A673 (cell line): ENCODE measurements around the gene TSSK2. TPM values are rescaled to one million over a fixed set of nuclear protein-coding genes. Genes with fewer than 3 reads are reported as not detected.

Experiments used
- BruUV-seq: library from RNA; stranded (reverse); fragments of 400-500 nt; replicated peaks from 2 replicates; lab custom pipeline; 2021; lab: Mats Ljungman, UMichigan
- CTCF ChIA-PET: fragments of 300-600 bp; sonication (Branson Sonifier 250); formaldehyde crosslinking; loops from one replicate; lab custom pipeline; 2022; ENCODE audit warnings: antibody characterized with exemption; lab: Charles Lee
- POLR2A ChIA-PET: fragments of 300-600 bp; sonication (Branson Sonifier 250); formaldehyde crosslinking; loops from one replicate; lab custom pipeline; 2022; ENCODE audit warnings: antibody characterized with exemption; ENCODE audit not compliant: low non-redundant PET; lab: Charles Lee
- DNase-seq: peaks from one replicate; pipeline ENCODE4 v3.0.0-alpha.2; 2015; ENCODE audit warnings: low spot score
- H3K27ac ChIP-seq: fragments of 200-600 bp; sonication (generic); 2 replicates; pipeline ENCODE4 v1.5.1; 2016; ENCODE audit warnings: mixed run types, low read depth, mild to moderate bottlenecking, mixed read lengths, antibody characterized with exemption, low read length; ENCODE audit not compliant: poor library complexity, severe bottlenecking
- H3K27me3 ChIP-seq: fragments of 200-600 bp; sonication (generic); replicated peaks from 2 replicates; pipeline ENCODE4 v1.6.1; 2017; ENCODE audit warnings: mixed run types, low read depth, mild to moderate bottlenecking, mixed read lengths, antibody characterized with exemption, low read length; ENCODE audit not compliant: insufficient read depth, poor library complexity
- H3K36me3 ChIP-seq: fragments of 200-600 bp; sonication (generic); 2 replicates; pipeline ENCODE4 v1.6.1; 2016; ENCODE audit warnings: mixed run types, mild to moderate bottlenecking, mixed read lengths, antibody characterized with exemption, low read length; ENCODE audit not compliant: insufficient read depth, poor library complexity, severe bottlenecking
- H3K4me1 ChIP-seq: fragments of 200-600 bp; sonication (generic); 2 replicates; pipeline ENCODE4 v1.6.1; 2017; ENCODE audit warnings: mixed run types, mild to moderate bottlenecking, mixed read lengths, antibody characterized with exemption, low read length; ENCODE audit not compliant: insufficient read depth, poor library complexity, severe bottlenecking
- H3K4me3 ChIP-seq: fragments of 200-600 bp; sonication (generic); 2 replicates; pipeline ENCODE4 v1.5.1; 2016; ENCODE audit warnings: low read depth, mixed run types, mild to moderate bottlenecking, mixed read lengths, low read length; ENCODE audit not compliant: poor library complexity, severe bottlenecking
- H3K9me3 ChIP-seq: fragments of 200-600 bp; sonication (generic); 2 replicates; pipeline ENCODE4 v1.6.1; 2016; ENCODE audit warnings: mixed run types, low read depth, mild to moderate bottlenecking, mixed read lengths, antibody characterized with exemption, low read length; ENCODE audit not compliant: poor library complexity, severe bottlenecking
- EZH2 ChIP-seq: fragments of 200-600 bp; sonication (generic); IDR thresholded peaks from 2 replicates; pipeline ENCODE4 v1.6.1; 2017; ENCODE audit warnings: borderline replicate concordance, low read depth, mild to moderate bottlenecking, mixed read lengths, antibody characterized with exemption, low read length; ENCODE audit not compliant: poor library complexity, severe bottlenecking
- intact Hi-C: fragments of 100-400 bp; cut with micrococcal nuclease; formaldehyde crosslinking; loops from one replicate; pipeline ENCODE4 v1.10.0; 2022; ENCODE audit not compliant: unreplicated experiment
- total RNA-seq: library from RNA; stranded (reverse); gene quantifications from 2 replicates; pipeline ENCODE4 v1.2.3, GENCODE V29; 2021
- TF ChIP-seq, protein P1 (sequence below): fragments of 300-800, 200-600 bp; sonication (generic); conservative IDR thresholded peaks from 2 replicates; pipeline ENCODE4 v1.5.1; 2017; ENCODE audit warnings: low read depth, mild to moderate bottlenecking, antibody characterized with exemption, low read length, moderate library complexity, mixed read lengths

TSSK2 gene
- total RNA-seq, 1 experiment from 2014 or later, result not detected

DNA sequence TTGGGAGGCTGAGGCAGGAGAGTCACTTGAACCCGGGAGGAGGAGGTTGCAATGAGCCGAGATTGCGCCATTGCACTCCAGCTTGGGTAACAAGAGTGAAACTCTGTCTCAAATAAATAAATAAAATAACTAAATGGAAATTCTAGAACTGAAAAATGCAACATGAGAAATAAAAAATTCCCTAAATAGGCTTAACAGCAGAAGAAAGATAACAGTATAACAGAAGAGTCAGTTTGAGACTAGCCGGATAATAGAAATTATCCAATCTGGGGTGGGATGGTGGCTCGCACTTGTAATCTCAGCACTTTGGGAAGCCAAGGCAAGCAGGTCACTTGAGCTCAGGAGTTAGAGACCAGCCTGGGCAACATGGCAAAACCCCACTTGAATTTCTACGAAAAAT lies 33.3 kb downstream of the TSSK2 start:
- Histone ChIP-seq H3K9me3 (no peaks in the 10 kb centered on the region), H3K27me3 (peaks cover 29% of the 10 kb centered on the region), H3K27ac (no peak overlapping the region), H3K36me3 (no peaks in the 10 kb centered on the region), H3K4me3 (no peak overlapping the region), H3K4me1 (peaks cover under 1% of the 10 kb centered on the region)
- ChIA-PET POLR2A (no interaction called here), CTCF (no interaction called here)
- no peak for DNase-seq
- intact Hi-C loops, result no loop called here
- no peak for TF ChIP-seq EZH2
- no TSS peak for BruUV-seq

DNA sequence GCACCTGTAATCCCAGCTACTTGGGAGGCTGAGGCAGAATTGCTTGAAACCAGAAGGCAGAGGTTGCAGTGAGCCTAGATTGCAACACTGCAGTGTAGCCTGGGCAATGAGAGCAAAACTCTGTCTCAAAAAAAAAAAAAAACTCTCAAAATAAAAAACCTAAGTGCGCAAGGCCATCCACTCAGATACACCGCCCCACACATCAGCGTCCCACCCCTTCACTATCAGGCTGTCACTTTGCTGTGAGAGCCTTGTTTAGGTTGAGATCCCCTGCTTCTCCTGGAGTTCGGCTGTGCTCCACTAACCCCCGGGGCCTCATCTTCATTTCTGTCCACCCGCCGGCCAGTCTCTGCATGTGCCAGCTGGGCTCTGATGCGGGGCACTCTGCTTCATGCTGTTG lies 35.3 kb downstream of the TSSK2 start:
- no peak overlapping the region for H3K4me3 ChIP-seq

DNA sequence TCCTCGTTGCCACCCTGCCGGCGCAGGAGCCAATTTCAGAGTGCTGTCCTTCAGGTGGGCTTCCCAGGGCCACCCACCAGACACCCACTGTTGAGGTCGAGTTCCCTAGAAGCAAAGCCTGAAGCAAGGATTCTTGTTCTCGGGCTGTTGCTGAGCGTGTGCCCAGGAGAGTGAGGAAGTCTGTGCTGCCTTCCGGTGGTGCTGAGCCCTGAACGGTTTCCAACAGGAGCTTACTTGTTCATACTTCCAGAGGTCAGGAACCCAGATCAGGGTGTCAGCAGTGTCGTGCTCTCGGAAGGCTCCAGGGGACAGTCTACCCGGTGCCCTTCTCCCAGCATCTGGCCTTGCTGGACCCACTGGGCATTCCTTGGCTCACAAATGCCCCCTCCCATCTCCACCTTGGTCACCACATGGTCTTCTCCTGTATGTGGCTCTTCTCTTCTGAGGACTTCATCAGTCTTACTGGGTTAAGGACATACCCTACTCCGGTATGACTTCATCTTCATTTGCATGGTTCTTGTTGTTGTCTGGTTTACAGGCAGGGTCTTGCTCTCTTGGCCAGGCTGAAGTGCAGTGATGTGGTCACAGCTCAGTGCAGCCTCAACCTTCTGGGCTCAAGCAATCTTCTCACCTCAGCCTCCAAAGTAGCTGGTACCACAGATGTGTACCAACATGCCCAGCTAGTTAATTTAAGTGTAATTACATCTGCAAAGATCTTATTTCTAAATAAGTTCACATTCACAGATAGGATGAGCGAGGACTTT lies 36.2 kb downstream of the TSSK2 start:
- Histone ChIP-seq H3K9me3 (no peaks in the 10 kb centered on the region), H3K27me3 (peaks cover 34% of the 10 kb centered on the region), H3K27ac (no peak overlapping the region), H3K36me3 (no peaks in the 10 kb centered on the region), H3K4me3 (no peak overlapping the region), H3K4me1 (peaks cover 2% of the 10 kb centered on the region)
- DNase-seq, result no peak
- intact Hi-C loops, result no loop called here
- no peak for TF ChIP-seq EZH2
- TF ChIP-seq, protein P1, sequence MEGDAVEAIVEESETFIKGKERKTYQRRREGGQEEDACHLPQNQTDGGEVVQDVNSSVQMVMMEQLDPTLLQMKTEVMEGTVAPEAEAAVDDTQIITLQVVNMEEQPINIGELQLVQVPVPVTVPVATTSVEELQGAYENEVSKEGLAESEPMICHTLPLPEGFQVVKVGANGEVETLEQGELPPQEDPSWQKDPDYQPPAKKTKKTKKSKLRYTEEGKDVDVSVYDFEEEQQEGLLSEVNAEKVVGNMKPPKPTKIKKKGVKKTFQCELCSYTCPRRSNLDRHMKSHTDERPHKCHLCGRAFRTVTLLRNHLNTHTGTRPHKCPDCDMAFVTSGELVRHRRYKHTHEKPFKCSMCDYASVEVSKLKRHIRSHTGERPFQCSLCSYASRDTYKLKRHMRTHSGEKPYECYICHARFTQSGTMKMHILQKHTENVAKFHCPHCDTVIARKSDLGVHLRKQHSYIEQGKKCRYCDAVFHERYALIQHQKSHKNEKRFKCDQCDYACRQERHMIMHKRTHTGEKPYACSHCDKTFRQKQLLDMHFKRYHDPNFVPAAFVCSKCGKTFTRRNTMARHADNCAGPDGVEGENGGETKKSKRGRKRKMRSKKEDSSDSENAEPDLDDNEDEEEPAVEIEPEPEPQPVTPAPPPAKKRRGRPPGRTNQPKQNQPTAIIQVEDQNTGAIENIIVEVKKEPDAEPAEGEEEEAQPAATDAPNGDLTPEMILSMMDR, result no peak
- ChIA-PET POLR2A (no interaction called here), CTCF (no interaction called here)
- no TSS peak for BruUV-seq

More for the DNA sequence above, 35.3 kb downstream of the TSSK2 start:
- ChIA-PET CTCF (no interaction called here), POLR2A (no interaction called here)
- intact Hi-C loops, result no loop called here
- Histone ChIP-seq H3K36me3 (no peaks in the 10 kb centered on the region), H3K27me3 (peaks cover 34% of the 10 kb centered on the region), H3K27ac (no peak overlapping the region), H3K4me1 (peaks cover 2% of the 10 kb centered on the region), H3K9me3 (no peaks in the 10 kb centered on the region)
- TF ChIP-seq, protein P1, result no peak
- TF ChIP-seq EZH2, result no peak
- BruUV-seq, result no TSS peak
- no peak for DNase-seq
